GM18507 (cell line): ENCODE results near the gene CACNA1F.

Experiments
- DNase-seq: peaks from one replicate; pipeline ENCODE4 v3.0.0; 2011; ENCODE audit warnings: low read depth; ENCODE audit not compliant: insufficient read length; ENCODE audit errors: extremely low spot score
- FAIRE-seq: peaks from 2 replicates; lab custom pipeline; 2011; peaks lifted over from hg19 to GRCh38; lab: Jason Lieb, UNC

The CACNA1F gene

GRCh38 chrX:49162620-49163019, 70.5 kb downstream of the CACNA1F start, which contains the start of gene MAGIX:
MAGIX (plus strand) TSS chrX:49162758; CDS start chrX:49162890, 132 bp downstream.
- FAIRE-seq = no peak
- no peak for DNase-seq

GRCh38 chrX:49161632-49162031, 71.5 kb downstream of the CACNA1F start:
- no peak for DNase-seq
- FAIRE-seq = no peak

GRCh38 chrX:49160908-49161307, 72.2 kb downstream of the CACNA1F start:
- DNase-seq = no peak
- no peak for FAIRE-seq

GRCh38 chrX:49157194-49157593, 75.9 kb downstream of the CACNA1F start:
- DNase-seq (no peak), FAIRE-seq (no peak)

GRCh38 chrX:49155900-49156837, 77.0 kb downstream of the CACNA1F start:
- FAIRE-seq (no peak), DNase-seq (peak; percentile 62)

GRCh38 chrX:49155243-49155899, 77.8 kb downstream of the CACNA1F start:
- FAIRE-seq = peak; percentile 56
- no peak for DNase-seq
